GM19372 (cell line): ENCODE results near the gene IRAG1.

ENCODE experiments used
- ATAC-seq: cut with Tn5 transposase; IDR thresholded peaks from one replicate; pipeline ENCODE4 v1.9.1; 2021; ENCODE audit warnings: mild to moderate bottlenecking, low read depth, moderate library complexity; ENCODE audit not compliant: unreplicated experiment

IRAG1 gene

GRCh38 chr11:10670099-10670498 is 23.5 kb downstream of the IRAG1 start:
- no peak for ATAC-seq

GRCh38 chr11:10669258-10670033 is 24.1 kb downstream of the IRAG1 start:
- ATAC-seq, result no peak

GRCh38 chr11:10667521-10667885 is 26.1 kb downstream of the IRAG1 start:
- ATAC-seq, result no peak

- no peak for ATAC-seq
Measured at GRCh38 chr11:10666556-10667520, 26.7 kb downstream of the IRAG1 start.

GRCh38 chr11:10664496-10664895 is 29.1 kb downstream of the IRAG1 start:
- no peak for ATAC-seq

GRCh38 chr11:10663990-10664389 is 29.6 kb downstream of the IRAG1 start:
- ATAC-seq, result no peak

GRCh38 chr11:10663365-10663764 is 30.2 kb downstream of the IRAG1 start:
- no peak for ATAC-seq

- ATAC-seq, result no peak
Measured at GRCh38 chr11:10660323-10660722, 33.2 kb downstream of the IRAG1 start.

GRCh38 chr11:10659339-10660216 is 34.0 kb downstream of the IRAG1 start:
- no peak for ATAC-seq

- no peak for ATAC-seq
Measured at GRCh38 chr11:10658621-10659338, 34.8 kb downstream of the IRAG1 start.

GRCh38 chr11:10657308-10658271 is 36.0 kb downstream of the IRAG1 start:
- ATAC-seq, result peak; percentile 49

- ATAC-seq, result no peak
Measured at GRCh38 chr11:10655943-10656576, 37.5 kb downstream of the IRAG1 start.

- ATAC-seq, result no peak
Measured at GRCh38 chr11:10655227-10655626, 38.3 kb downstream of the IRAG1 start.

- no peak for ATAC-seq
Measured at GRCh38 chr11:10654811-10655150, 38.8 kb downstream of the IRAG1 start.

- peak; percentile 64 for ATAC-seq
Measured at GRCh38 chr11:10653946-10654810, 39.4 kb downstream of the IRAG1 start.

- no peak for ATAC-seq
Measured at GRCh38 chr11:10653261-10653660, 40.3 kb downstream of the IRAG1 start.

- ATAC-seq, result no peak
Measured at GRCh38 chr11:10651656-10652361, 41.7 kb downstream of the IRAG1 start.
